ENCODE results near the gene CATSPERB. TPM values are rescaled to one million over a fixed set of nuclear protein-coding genes. Genes with fewer than 3 reads are reported as not detected.

CATSPERB gene
- total and polyA plus RNA-seq, 2 of the 8 experiments (the other 6 are each of a cell fraction or from before 2014, with no cell fraction given) = 0.11 to 0.30 TPM

GRCh38 chr14:91669867-91670266 is 62.0 kb downstream of the CATSPERB start:
- Histone ChIP-seq H3K4me3 (ENCODE audit: extremely low read depth in 1 of 4, insufficient read depth in 2 of 4, low read depth in 3 of 4, low read length in 4 of 4) (no peak overlapping the region), H3K56ac (replicated peaks; ENCODE audit: insufficient read length, low read depth, low read length) (no peak overlapping the region), H4K91ac (replicated peaks; ENCODE audit: insufficient read length, low read length) (no peak overlapping the region), H2BK120ac (replicated peaks; ENCODE audit: low read depth, low read length) (no peak overlapping the region), H2BK12ac (ENCODE audit: low read depth, low read length) (no peak overlapping the region), H3K14ac (ENCODE audit: insufficient read length) (no peak overlapping the region), H2BK15ac (ENCODE audit: low read length) (no peak overlapping the region), H4K8ac (ENCODE audit: extremely low read depth, insufficient read depth, low read length) (no peak overlapping the region), H3K79me1 (ENCODE audit: low read depth, low read length) (no peaks in the 10 kb centered on the region), H3K27ac (ENCODE audit: low read depth, low read length) (no peak overlapping the region), H2AFZ (ENCODE audit: low read length) (no peak overlapping the region), H3K23ac (ENCODE audit: insufficient read length) (no peak overlapping the region), H3K36me3 (ENCODE audit: control insufficient read depth in 2 of 4, insufficient read depth in 4 of 4, low read length in 3 of 4) (no peaks in the 10 kb centered on the region), H3K4ac (replicated peaks; ENCODE audit: insufficient read length, low read depth, low read length) (no peak overlapping the region), H3K18ac (ENCODE audit: extremely low read depth, low read length) (no peak overlapping the region), H4K5ac (ENCODE audit: insufficient read length, low read depth, low read length) (no peak overlapping the region), H3K23me2 (ENCODE audit: low read depth, low read length) (no peaks in the 10 kb centered on the region), H3K9ac (replicated peaks in 1 of 4; ENCODE audit: extremely low read depth in 1 of 4, low read depth in 3 of 4, low read length in 3 of 4) (no peak overlapping the region), H2BK20ac (ENCODE audit: low read length) (no peak overlapping the region), H3K4me1 (replicated peaks in 1 of 4; ENCODE audit: control insufficient read depth in 3 of 4, insufficient read depth in 4 of 4, low read length in 3 of 4) (no peaks in the 10 kb centered on the region), H3K27me3 (replicated peaks in 1 of 4; ENCODE audit: control insufficient read depth in 3 of 4, extremely low read depth in 1 of 4, insufficient read depth in 3 of 4, low read length in 3 of 4) (no peaks in the 10 kb centered on the region), H3K9me3 (ENCODE audit: insufficient read depth in 2 of 2, low read depth in 1 of 2, low read length in 1 of 2) (peaks cover 4 to 10% of the 10 kb centered on the region in 2 experiments; a peak in 2 of 4 replicates), H2BK5ac (ENCODE audit: low read depth, low read length) (no peak overlapping the region), H3K4me2 (ENCODE audit: insufficient read depth in 1 of 2, low read depth in 2 of 2, low read length in 2 of 2) (no peak overlapping the region), H2AK5ac (ENCODE audit: low read depth, low read length) (no peak overlapping the region), H3K79me2 (ENCODE audit: control insufficient read depth in 1 of 2, insufficient read depth in 2 of 2, low read length in 2 of 2) (no peaks in the 10 kb centered on the region), H4K20me1 (replicated peaks in 1 of 2; ENCODE audit: control insufficient read depth in 1 of 2, insufficient read depth in 2 of 2, low read length in 2 of 2) (no peaks in the 10 kb centered on the region)
- FAIRE-seq = no peak
- TF ChIP-seq SIN3A (conservative IDR thresholded peaks at IDR 0.05 in 1 of 2, IDR thresholded peaks at IDR 0.05 in 1 of 2; ENCODE audit: low read depth in 1 of 2, low read length in 2 of 2) (no peak), GTF2F1 (IDR thresholded peaks at IDR 0.05; ENCODE audit: borderline replicate concordance, low read depth, low read length) (no peak), CBX8 (IDR thresholded peaks at IDR 0.05; ENCODE audit: borderline replicate concordance, low read depth, low read length) (no peak), ZNF274 (IDR thresholded peaks at IDR 0.05; ENCODE audit: borderline replicate concordance, extremely low read depth, low read length) (no peak), SP1 (IDR thresholded peaks at IDR 0.05; ENCODE audit: low read depth, low read length) (no peak), POU5F1 (IDR thresholded peaks at IDR 0.05; ENCODE audit: low read depth, low read length) (no peak), CREB1 (IDR thresholded peaks at IDR 0.05) (no peak), BACH1 (IDR thresholded peaks at IDR 0.05; ENCODE audit: low read length) (no peak), POLR2A (IDR thresholded peaks at IDR 0.05; ENCODE audit: control extremely low read depth in 1 of 2, low read depth in 2 of 2, low read length in 2 of 2) (no peak)
- TF ChIP-seq, protein P1, sequence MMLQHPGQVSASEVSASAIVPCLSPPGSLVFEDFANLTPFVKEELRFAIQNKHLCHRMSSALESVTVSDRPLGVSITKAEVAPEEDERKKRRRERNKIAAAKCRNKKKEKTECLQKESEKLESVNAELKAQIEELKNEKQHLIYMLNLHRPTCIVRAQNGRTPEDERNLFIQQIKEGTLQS (IDR thresholded peaks at IDR 0.05; ENCODE audit: insufficient read depth, low read depth, low read length) = no peak
- POLR2A ChIA-PET (ENCODE audit: partially characterized antibody) = no interaction called here
- DNase-seq (ENCODE audit: low read depth in 1 of 2, low spot score in 2 of 2) = no peak
- 81% methylated on average over 2 of the region's 2 CpGs; no CpG with 5 or more reads in 1 of the 2 experiments for WGBS, 2 experiments (ENCODE audit: extremely low coverage in 1 of 2, insufficient coverage in 1 of 2, insufficient read length in 1 of 2, insufficient replicate concordance in 2 of 2, low coverage in 1 of 2, low lambda C conversion rate in 2 of 2, missing lambda C conversion rate in 1 of 2)
- CTCF ChIA-PET (ENCODE audit: partially characterized antibody) = interaction anchor here (1.2 kb wide), 1 partner anchor 241 kb away, joined by 3 read pairs; no protein-coding TSS in a partner anchor

All from H1 (cell line).